ENCODE results near the gene PEX3.
"Not testable (repeated sequence)": the region's sequence is repeated elsewhere in the genome, so short reads cannot be mapped to it uniquely, and the experiment has no call there.

PEX3 gene

GRCh38 chr6:143449082-143449713, 1.4 kb upstream of the PEX3 start:
- DNase-seq, result no peak

GRCh38 chr6:143449714-143450452, 722 bp upstream of the PEX3 start:
- DNase-seq, result peak; percentile 46

DNA sequence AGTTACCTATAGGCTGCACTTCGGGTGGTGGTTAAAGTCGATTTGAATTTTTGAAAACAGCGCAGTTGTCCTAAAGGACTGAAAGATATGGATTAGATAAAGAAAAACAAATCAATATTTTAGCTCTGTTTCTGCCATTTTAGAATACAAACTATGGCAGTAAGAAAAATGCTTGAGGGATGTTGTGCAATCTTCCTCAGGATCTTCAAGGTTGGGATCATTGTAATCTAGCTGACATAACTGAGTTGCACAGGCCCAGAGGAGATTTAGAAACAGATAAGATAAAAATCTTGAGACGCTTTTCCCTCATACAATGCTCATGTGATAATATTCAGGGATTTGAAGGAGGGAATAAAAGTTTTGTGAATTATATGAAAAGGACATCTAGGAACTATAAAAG, 926 bp downstream of the PEX3 start:
- DNase-seq, result no peak

DNA sequence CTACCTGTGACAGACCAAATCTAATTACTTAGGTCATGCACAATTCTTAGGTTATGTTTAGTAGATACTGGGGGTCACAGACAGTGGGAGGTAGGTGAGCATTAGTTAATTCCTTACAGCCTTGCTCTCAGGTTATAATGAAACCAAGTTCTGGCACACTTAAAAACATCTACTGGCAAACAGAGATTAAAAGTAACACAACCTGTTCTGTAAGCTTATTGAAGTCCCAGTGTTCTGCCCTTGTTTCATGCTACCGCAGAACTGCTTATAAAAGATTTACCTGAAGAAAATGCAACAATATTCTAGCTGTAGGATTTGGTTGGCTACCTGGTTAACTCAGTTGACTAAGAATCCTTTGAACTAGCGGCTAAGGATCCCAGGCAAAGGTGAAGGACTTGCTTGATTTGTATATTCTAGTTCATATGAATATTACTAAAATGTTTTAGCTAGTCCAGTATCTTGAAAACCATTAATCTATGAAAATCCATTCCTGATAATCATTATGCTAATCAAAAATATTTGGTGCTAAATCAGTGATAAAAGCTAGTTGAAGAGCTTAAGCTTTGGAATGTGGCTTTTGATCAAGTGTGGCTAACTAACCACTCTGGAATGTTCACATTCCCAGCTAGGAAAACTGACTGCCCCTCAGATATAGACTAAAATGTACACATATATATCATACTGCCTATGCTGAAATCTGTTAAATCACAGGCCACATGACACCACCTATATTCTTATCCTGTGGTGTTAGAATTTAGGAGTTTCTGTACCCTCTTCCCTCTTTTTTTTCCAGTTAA, 7.2 kb downstream of the PEX3 start:
- DNase-seq, result no peak

- DNase-seq, result no peak
These were observed 14.9 kb downstream of the PEX3 start for GRCh38 chr6:143465546-143465945.

DNA sequence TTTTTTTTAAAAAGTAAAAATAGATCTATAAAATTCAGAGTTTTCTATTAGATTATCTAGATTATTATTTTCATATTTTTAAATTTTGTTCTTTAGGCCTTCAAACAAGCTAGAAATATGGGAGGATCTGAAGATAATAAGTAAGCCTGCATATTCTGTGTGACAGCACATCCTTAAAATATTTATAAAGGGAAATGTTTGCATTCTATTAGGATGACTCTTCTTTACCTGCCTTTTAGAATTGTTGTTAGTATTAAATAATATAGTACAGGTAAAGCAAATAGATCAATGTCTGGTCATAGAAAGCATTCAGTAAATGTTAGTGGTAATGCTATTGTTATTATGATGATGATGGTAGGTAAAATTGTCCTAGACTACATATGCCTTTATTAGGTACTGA, 17.4 kb downstream of the PEX3 start:
- no peak for DNase-seq

DNA sequence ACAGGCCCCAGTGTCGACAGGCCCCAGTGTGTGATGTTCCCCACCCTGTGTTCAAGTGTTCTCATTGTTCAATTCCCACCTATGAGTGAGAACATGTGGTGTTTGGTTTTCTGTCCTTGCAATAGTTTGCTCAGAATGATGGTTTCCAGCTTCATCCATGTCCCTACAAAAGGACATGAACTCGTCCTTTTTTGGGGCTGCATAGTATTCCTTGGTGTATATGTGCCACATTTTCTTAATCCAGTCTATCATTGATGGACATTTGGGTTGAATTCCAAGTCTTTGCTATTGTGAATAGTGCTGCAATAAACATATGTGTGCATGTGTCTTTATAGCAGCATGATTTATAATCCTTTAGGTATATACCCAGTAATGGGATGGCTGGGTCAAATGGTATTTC, 18.2 kb downstream of the PEX3 start:
- not testable (repeated sequence) for DNase-seq

DNA sequence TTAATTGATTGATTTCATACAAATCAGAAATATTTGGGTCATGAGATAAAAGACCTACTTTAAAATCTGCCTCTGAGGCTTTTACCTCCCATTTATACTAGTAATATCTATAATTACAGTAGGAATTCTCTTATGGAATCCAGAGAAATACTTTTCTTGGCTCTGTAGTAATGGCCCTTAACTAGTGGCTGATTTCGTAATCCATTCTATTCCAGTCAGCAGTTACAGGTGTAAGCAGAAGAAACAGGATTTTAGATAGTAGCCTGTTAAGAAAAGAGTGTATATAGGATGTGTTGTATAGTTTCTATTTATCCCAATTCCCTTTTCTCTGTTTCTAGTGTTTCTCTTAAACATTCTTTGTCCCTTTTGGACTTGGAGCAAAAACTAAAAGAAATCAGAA, 21.2 kb downstream of the PEX3 start:
- DNase-seq, result no peak

GRCh38 chr6:143476545-143476944, 25.9 kb downstream of the PEX3 start:
- DNase-seq, result no peak

GRCh38 chr6:143478479-143479062, 28.0 kb downstream of the PEX3 start:
- no peak for DNase-seq

DNA sequence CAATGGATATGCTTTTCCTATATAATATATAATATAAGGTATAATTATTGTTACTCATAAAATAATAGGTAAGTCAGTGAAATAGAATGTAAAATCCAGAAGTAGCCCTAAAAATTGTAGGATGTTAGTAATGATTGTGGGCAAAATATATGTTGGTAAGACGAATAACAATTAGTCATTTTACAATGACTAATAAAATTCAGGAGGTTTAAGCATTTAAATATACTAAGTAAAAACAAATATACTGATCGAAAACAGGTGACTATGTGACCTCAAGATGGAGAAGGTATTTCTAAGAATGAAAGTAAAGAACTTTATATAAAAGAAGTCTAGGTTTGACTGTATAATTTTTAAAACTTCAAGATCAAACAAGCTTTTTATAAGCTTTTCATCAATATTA, 32.0 kb downstream of the PEX3 start:
- no peak for DNase-seq

GRCh38 chr6:143485967-143486366, 35.4 kb downstream of the PEX3 start:
- no peak for DNase-seq

GRCh38 chr6:143486752-143487151, 36.1 kb downstream of the PEX3 start:
- no peak for DNase-seq

DNA sequence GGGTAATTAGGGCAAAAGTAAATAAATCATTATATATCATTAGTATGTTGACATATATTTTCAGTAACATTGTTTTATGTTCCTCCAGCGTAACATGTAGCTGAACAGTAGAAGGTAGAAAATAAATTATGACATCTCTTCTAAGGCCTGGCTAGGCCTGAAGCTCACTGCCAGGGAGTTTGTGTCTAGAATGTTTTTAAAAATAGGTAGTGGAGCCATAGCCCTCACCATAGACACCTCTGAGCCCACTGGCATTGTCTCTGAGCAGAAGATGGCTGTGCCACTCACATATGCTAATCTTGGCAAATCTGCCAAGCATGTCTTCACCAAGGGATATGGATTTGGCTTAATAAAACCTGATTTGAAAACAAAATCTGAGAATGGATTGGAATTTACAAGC, 39.6 kb downstream of the PEX3 start:
- DNase-seq, result no peak

GRCh38 chr6:143490775-143491174, 40.2 kb downstream of the PEX3 start:
- DNase-seq, result no peak

DNA sequence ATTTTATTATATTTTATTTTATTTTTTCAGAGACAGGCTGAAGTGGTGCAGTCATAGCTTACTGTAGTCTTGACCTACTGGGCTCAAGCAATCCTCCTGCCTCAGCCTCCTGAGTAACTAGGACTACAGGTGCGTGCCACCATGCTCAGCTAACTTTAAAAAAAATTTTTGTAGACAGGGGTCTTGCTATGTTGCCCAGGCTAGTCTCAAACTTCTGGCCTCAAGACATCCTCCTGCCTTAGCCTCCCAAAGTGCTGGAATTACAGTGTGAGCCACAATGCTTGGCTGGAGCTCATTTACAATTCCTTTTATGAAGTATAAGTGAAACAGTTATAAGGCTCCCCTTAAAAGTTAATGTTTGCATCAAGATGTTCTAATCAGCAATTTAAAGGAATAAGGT, 46.4 kb downstream of the PEX3 start:
- no peak for DNase-seq

GRCh38 chr6:143498428-143498827, 47.8 kb downstream of the PEX3 start:
- no peak for DNase-seq

DNA sequence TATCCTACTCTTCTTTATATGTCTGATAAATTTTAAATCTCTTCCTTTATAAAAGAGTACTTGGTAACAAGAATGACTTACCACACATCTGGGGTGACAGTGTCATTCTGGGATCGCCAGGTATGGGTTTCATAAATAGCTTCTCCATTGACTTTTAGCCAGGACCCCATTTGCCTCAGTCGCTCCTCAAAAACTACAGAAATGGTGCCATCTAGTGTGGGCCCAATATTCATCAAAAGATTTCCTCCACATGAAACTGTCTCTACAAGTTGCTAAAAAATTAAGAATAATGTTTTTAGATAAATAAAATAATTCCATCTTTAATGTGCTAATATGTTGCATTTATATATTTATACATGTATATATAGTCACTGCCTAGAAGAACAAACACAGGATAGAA, 51.2 kb downstream of the PEX3 start:
- no peak for DNase-seq

DNA sequence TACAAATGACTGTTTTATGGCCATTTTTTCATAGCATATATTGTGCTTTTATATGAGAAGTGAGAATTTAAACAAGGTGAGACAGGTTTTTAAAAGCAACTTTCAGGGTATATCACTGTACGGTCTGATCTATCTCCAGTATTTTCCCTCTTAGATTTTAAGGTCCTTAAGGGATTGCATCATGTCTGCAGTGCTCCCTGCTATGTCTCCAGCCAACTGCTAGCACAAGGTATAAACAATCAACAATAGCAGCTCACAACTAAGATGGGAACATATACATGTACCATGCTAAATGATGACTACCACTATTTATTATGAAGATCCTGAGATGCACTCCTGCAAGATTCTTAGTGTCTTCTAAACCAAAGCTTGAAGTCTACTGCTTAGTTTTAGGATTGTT, 53.8 kb downstream of the PEX3 start:
- DNase-seq, result no peak

DNA sequence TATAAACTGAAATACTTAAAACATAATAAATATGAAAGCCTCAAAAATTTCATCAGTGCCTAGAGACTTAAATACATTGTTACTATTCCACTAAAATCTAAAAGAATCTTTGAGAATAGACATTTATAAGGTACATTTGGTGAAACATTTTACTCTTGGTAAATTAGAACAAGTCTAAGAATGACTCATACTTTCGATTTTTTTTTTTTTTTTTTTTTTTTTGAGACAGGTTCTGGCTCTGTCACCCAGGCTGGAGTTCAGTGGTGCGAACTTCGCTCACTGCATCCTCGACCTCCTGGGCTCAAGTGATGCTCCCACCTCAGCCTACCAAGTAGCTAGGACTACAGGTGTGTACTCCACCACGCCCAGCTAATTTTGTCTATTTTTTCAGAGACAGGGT, 54.5 kb downstream of the PEX3 start:
- DNase-seq, result no peak

DNA sequence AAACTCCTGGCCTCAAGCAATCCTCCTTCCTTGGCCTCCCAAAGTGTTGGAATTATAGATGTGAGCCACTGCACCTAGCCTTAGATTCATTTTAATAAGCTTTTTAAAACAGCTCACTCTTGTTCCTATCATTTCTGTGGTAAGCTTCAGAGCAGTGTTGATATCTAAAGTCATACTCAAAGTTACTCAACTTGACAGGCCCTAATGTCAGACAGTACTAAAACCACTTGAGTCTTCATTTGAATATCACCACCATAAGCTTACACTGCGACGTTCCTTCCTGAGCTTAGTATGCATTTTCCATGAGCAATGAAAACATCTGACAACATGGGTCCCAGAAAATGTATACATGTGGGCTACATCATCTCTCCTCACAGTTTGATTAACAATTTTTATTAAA, 54.9 kb downstream of the PEX3 start:
- no peak for DNase-seq

GRCh38 chr6:143506199-143506598, 55.6 kb downstream of the PEX3 start:
- DNase-seq, result no peak

DNA sequence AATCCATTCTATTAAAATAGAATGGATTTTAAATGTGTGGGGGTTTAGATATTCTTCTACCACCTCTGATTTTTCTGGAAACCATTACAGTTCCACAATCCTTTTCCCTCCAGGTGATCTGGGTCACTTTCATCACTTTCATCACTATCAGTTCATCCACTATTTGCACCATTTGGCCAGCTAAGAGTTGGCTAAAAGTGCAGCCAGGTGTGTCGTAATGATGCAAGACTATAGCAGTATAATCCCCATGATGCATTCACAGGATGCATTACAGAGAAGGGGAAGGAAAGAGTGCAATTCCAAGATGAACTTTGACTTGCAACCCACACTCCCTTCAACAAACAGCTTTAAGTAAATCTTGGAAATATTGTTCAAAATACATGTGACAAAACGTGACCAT, 56.0 kb downstream of the PEX3 start:
- no peak for DNase-seq
